Neural crest cell (in vitro differentiated cells): ENCODE measurements around the gene FUBP3. TPM values are rescaled to one million over a fixed set of nuclear protein-coding genes. Genes with fewer than 3 reads are reported as not detected.
A peak's percentile ranks its signal among the peaks of the same experiment; 100 is the strongest.

ENCODE experiments used
- DNase-seq: peaks from one replicate; pipeline ENCODE4 v3.0.0; 2021; ENCODE audit warnings: low read depth, mixed read lengths, low spot score
- H3K27ac Mint-ChIP-seq: one replicate; pipeline ENCODE4 v1.8.0; 2021; ENCODE audit warnings: mild to moderate bottlenecking, mixed read lengths; ENCODE audit not compliant: unreplicated experiment
- H3K27me3 Mint-ChIP-seq: 2 replicates; pipeline ENCODE4 v1.8.0; 2021; ENCODE audit warnings: low read depth, mild to moderate bottlenecking, mixed read lengths
- H3K36me3 Mint-ChIP-seq: 2 replicates; pipeline ENCODE4 v1.8.0; 2021; ENCODE audit warnings: low read depth, mild to moderate bottlenecking, mixed read lengths
- H3K4me1 Mint-ChIP-seq: 2 replicates; pipeline ENCODE4 v1.8.0; 2021; ENCODE audit warnings: mixed read lengths
- H3K4me3 Mint-ChIP-seq: one replicate; pipeline ENCODE4 v1.8.0; 2021; ENCODE audit warnings: mild to moderate bottlenecking, mixed read lengths
- H3K9me3 Mint-ChIP-seq: 2 replicates; pipeline ENCODE4 v1.8.0; 2021; ENCODE audit warnings: mixed read lengths
- total RNA-seq: library from RNA; stranded (reverse); gene quantifications from 2 replicates; pipeline ENCODE4 v1.2.1, GENCODE V29; 2021
- TF ChIP-seq, protein P1 (sequence below): fragments of 200-600 bp; sonication (generic); conservative IDR thresholded peaks from 2 replicates; pipeline ENCODE4 v1.5.0; 2021; ENCODE audit warnings: antibody characterized with exemption, mild to moderate bottlenecking

FUBP3 gene
- total RNA-seq, 1 donor from 2014 or later: 67.7 TPM

DNA sequence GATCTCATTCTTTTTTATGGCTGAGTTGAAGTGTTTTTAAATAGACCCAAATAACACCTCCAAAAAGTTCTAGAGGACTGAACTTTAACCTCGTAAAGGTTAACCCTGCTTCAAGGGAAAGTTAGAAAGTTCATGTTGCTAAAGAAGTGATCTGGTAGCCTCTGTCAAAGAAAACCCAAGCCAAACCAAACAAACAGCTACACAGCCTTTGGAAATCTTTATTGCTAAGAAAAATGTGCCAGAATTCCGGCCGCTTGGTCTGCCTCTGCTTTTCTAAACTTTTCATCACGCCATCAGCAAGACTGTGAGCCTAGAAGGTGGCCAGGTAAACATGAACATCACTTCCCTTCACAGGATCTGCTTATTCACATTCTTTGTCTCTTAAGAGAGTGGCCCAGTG lies 17.9 kb downstream of the FUBP3 start:
- no peak overlapping the region for H3K4me3 Mint-ChIP-seq
- H3K27ac Mint-ChIP-seq: no peak overlapping the region
- no peaks in the 10 kb centered on the region for H3K27me3 Mint-ChIP-seq
- H3K9me3 Mint-ChIP-seq: no peaks in the 10 kb centered on the region
- no peak for DNase-seq
- TF ChIP-seq, protein P1, sequence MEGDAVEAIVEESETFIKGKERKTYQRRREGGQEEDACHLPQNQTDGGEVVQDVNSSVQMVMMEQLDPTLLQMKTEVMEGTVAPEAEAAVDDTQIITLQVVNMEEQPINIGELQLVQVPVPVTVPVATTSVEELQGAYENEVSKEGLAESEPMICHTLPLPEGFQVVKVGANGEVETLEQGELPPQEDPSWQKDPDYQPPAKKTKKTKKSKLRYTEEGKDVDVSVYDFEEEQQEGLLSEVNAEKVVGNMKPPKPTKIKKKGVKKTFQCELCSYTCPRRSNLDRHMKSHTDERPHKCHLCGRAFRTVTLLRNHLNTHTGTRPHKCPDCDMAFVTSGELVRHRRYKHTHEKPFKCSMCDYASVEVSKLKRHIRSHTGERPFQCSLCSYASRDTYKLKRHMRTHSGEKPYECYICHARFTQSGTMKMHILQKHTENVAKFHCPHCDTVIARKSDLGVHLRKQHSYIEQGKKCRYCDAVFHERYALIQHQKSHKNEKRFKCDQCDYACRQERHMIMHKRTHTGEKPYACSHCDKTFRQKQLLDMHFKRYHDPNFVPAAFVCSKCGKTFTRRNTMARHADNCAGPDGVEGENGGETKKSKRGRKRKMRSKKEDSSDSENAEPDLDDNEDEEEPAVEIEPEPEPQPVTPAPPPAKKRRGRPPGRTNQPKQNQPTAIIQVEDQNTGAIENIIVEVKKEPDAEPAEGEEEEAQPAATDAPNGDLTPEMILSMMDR: no peak
- peaks cover 11% of the 10 kb centered on the region for H3K36me3 Mint-ChIP-seq
- H3K4me1 Mint-ChIP-seq: peaks cover 7% of the 10 kb centered on the region

- DNase-seq: no peak
- Mint-ChIP-seq H3K27me3 (no peaks in the 10 kb centered on the region), H3K36me3 (peaks cover 14% of the 10 kb centered on the region), H3K9me3 (no peaks in the 10 kb centered on the region), H3K27ac (no peak overlapping the region), H3K4me3 (no peak overlapping the region), H3K4me1 (peaks cover 7% of the 10 kb centered on the region)
- TF ChIP-seq, protein P1: no peak
Observed at GRCh38 chr9:130598188-130598587, 18.8 kb downstream of the FUBP3 start.

- H3K36me3 Mint-ChIP-seq: peaks cover 17% of the 10 kb centered on the region
- no peaks in the 10 kb centered on the region for H3K27me3 Mint-ChIP-seq
- H3K4me1 Mint-ChIP-seq: peaks cover 7% of the 10 kb centered on the region
- TF ChIP-seq, protein P1: no peak
- H3K9me3 Mint-ChIP-seq: no peaks in the 10 kb centered on the region
- peak overlapping the region; percentile 80 for H3K27ac Mint-ChIP-seq
- DNase-seq: no peak
- no peak overlapping the region for H3K4me3 Mint-ChIP-seq
Observed at GRCh38 chr9:130599625-130600024, 20.2 kb downstream of the FUBP3 start.

GRCh38 chr9:130601100-130601499 lies 21.7 kb downstream of the FUBP3 start:
- Mint-ChIP-seq H3K27ac (no peak overlapping the region), H3K27me3 (no peaks in the 10 kb centered on the region), H3K36me3 (peaks cover 17% of the 10 kb centered on the region), H3K4me1 (peaks cover 7% of the 10 kb centered on the region), H3K9me3 (no peaks in the 10 kb centered on the region), H3K4me3 (no peak overlapping the region)
- DNase-seq: no peak
- TF ChIP-seq, protein P1: no peak

DNA sequence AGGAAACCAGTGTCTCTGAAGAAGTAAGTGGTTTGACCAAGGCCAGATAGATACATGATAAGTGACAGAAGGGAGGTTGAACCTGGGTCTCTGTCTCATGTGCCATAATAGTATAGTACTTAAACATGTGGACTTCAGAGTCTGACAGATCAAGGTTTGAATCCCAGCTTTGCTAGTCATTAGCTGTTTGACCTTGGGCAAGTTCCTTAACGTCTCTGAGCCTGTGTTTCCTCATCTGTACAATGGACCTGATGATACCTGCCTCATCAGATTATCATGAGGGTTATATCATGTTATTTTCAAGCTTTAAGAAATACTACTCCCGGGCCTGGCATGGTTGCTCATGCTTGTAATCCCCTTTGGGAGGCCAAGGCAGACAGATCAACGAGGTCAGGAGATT lies 24.9 kb downstream of the FUBP3 start:
- TF ChIP-seq, protein P1: no peak
- Mint-ChIP-seq H3K36me3 (peaks cover 14% of the 10 kb centered on the region), H3K4me1 (peaks cover 25% of the 10 kb centered on the region), H3K9me3 (no peaks in the 10 kb centered on the region), H3K4me3 (no peak overlapping the region), H3K27ac (no peak overlapping the region), H3K27me3 (no peaks in the 10 kb centered on the region)
- DNase-seq: no peak
